Neural cell (in vitro differentiated cells): ENCODE measurements around the gene NOP9. TPM values are rescaled to one million over a fixed set of nuclear protein-coding genes. Genes with fewer than 3 reads are reported as not detected.
A peak's percentile ranks its signal among the peaks of the same experiment; 100 is the strongest.

Experiments
- H2AFZ ChIP-seq: fragments of 200-600, 300-800 bp; sonication (generic), shearing (Covaris generic); 2 replicates; pipeline ENCODE4 v1.6.0; 2014; ENCODE audit warnings: low read depth, mild to moderate bottlenecking, antibody characterized with exemption, low read length, moderate library complexity
- H3F3A ChIP-seq: fragments of 200-600 bp; shearing (Covaris generic); 2 replicates; pipeline ENCODE4 v1.6.1; 2016; ENCODE audit warnings: mild to moderate bottlenecking, moderate library complexity, mixed read lengths, antibody characterized with exemption, low read length; ENCODE audit not compliant: insufficient read depth, poor library complexity, severe bottlenecking
- H3K27ac ChIP-seq: fragments of 200-600, 300-800 bp; sonication (generic), shearing (Covaris generic); 2 replicates; pipeline ENCODE4 v1.5.1; 2014; ENCODE audit warnings: mild to moderate bottlenecking, low read length, moderate library complexity
- H3K27me3 ChIP-seq: fragments of 300-800, 200-600 bp; sonication (generic), shearing (Covaris generic); 2 replicates; pipeline ENCODE4 v1.6.0; 2014; ENCODE audit warnings: mild to moderate bottlenecking, low read depth, low read length, moderate library complexity; ENCODE audit not compliant: insufficient read depth
- H3K36me3 ChIP-seq: fragments of 300-800, 200-600 bp; sonication (generic), shearing (Covaris generic); 2 replicates; pipeline ENCODE4 v1.5.1; 2014; ENCODE audit warnings: mild to moderate bottlenecking, antibody characterized with exemption, low read length, moderate library complexity; ENCODE audit not compliant: insufficient read depth
- H3K4me2 ChIP-seq: fragments of 300-800, 200-600 bp; sonication (generic), shearing (Covaris generic); 2 replicates; pipeline ENCODE4 v1.6.0; 2014; ENCODE audit warnings: mild to moderate bottlenecking, low read length
- H3K4me3 ChIP-seq: fragments of 300-800, 200-600 bp; sonication (generic), shearing (Covaris generic); 2 replicates; pipeline ENCODE4 v1.5.1; 2014; ENCODE audit warnings: mild to moderate bottlenecking, low read length, moderate library complexity
- H3K79me2 ChIP-seq: fragments of 200-600 bp; shearing (Covaris generic); replicated peaks from 2 replicates; pipeline ENCODE4 v1.6.0; 2014; ENCODE audit warnings: mild to moderate bottlenecking, low read length, moderate library complexity; ENCODE audit not compliant: insufficient read depth
- H3K9ac ChIP-seq: fragments of 300-800, 200-600 bp; sonication (generic), shearing (Covaris generic); 2 replicates; pipeline ENCODE4 v1.6.1; 2016; ENCODE audit warnings: mild to moderate bottlenecking, low read length, mixed read lengths
- H3K9me2 ChIP-seq: fragments of 200-600 bp; shearing (Covaris generic); 2 replicates; pipeline ENCODE4 v1.6.1; 2016; ENCODE audit warnings: mild to moderate bottlenecking, low read length, mixed read lengths; ENCODE audit not compliant: insufficient read depth
- H3K9me3 ChIP-seq: fragments of 200-600, 300-800 bp; sonication (generic), shearing (Covaris generic); 2 replicates; pipeline ENCODE4 v1.6.1; 2016; ENCODE audit warnings: mild to moderate bottlenecking, mixed run types, low read length, moderate library complexity, mixed read lengths
- H4K20me1 ChIP-seq: fragments of 200-600 bp; shearing (Covaris generic); 2 replicates; pipeline ENCODE4 v1.6.1; 2016; ENCODE audit warnings: mild to moderate bottlenecking, mixed run types; ENCODE audit not compliant: insufficient read depth
- EP300 ChIP-seq: fragments of 450-650 bp; conservative IDR thresholded peaks from 2 replicates; pipeline ENCODE4 v1.6.1; 2014; ENCODE audit warnings: antibody characterized with exemption, mild to moderate bottlenecking, moderate library complexity; ENCODE audit not compliant: poor library complexity, severe bottlenecking
- EZH2 ChIP-seq: fragments of 200-600, 300-800 bp; shearing (Covaris generic), sonication (generic); IDR thresholded peaks from 2 replicates; pipeline ENCODE4 v1.6.1; 2014; ENCODE audit warnings: antibody characterized with exemption, low read length, borderline replicate concordance, mild to moderate bottlenecking; ENCODE audit not compliant: insufficient read depth, poor library complexity, severe bottlenecking
- MXI1 ChIP-seq: fragments of 450-650 bp; conservative IDR thresholded peaks from 2 replicates; pipeline ENCODE4 v1.6.1; 2014; ENCODE audit warnings: antibody characterized with exemption, mild to moderate bottlenecking; ENCODE audit not compliant: poor library complexity, severe bottlenecking
- POLR2AphosphoS5 ChIP-seq: IDR thresholded peaks from 2 replicates; pipeline ENCODE4 v1.6.1; 2012
- RAD21 ChIP-seq: fragments of 450-650 bp; conservative IDR thresholded peaks from 2 replicates; pipeline ENCODE4 v1.6.1; 2014; ENCODE audit warnings: antibody characterized with exemption, mild to moderate bottlenecking, moderate library complexity
- SMC3 ChIP-seq: fragments of 450-650 bp; conservative IDR thresholded peaks from 2 replicates; pipeline ENCODE4 v1.6.1; 2014; ENCODE audit warnings: antibody characterized with exemption, mild to moderate bottlenecking, moderate library complexity; ENCODE audit not compliant: poor library complexity
- TAF1 ChIP-seq: IDR thresholded peaks from 2 replicates; pipeline ENCODE4 v1.6.1; 2012; ENCODE audit warnings: low read depth
- polyA plus RNA-seq: library from polyadenylated mRNA; depleted of rRNA; stranded (reverse); fragments of >200 nt; gene quantifications from 2 replicates; pipeline ENCODE4 v1.2.3, GENCODE V29; 2014
- TF ChIP-seq, protein P1 (sequence below): fragments of 450-650 bp; IDR thresholded peaks from 2 replicates; pipeline ENCODE4 v1.5.1; 2014; ENCODE audit warnings: antibody characterized with exemption, mild to moderate bottlenecking, moderate library complexity; ENCODE audit not compliant: poor library complexity, severe bottlenecking
- TF ChIP-seq, protein P2 (sequence below): IDR thresholded peaks from 2 replicates; pipeline ENCODE4 v1.6.1; 2012; ENCODE audit warnings: borderline replicate concordance

Gene NOP9
- polyA plus RNA-seq, 1 donor from 2014 or later: 13.0 TPM

DNA sequence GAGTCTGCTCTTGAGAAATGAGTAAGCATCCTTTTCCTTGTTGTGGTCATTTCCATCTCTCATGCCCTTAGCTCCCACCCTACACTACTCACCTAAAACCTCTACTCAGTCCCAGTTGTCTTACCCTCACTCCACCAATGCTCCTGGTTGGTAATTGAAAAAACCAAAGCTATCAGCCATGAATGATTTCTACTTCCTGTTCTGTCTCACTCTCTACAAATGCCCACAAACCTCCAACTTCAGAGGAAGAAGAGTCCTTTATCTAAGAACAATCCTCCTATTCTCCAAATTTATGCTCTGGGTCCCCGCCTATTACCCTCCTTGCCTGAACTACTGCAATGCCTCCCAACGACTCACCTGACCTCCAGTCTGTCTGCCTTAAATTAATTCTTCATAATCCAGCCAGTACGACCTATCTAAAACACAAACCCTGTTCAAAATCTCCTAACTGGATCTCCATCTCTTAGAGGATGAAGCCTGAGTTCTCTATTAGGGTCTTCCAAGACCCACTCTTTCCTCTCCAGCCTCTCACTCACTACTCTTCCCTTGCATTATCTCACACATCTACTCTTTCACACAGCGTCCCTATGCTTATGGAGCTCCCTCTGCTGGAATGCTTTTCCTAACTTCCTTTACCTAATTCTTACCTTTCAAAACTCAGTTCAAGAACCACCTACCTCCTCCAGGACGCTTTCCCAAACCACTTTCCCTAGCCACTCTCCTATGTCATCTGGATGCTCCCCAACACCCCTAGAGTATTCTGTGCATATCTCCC, 2.3 kb upstream of the NOP9 start:
- Histone ChIP-seq H3K4me3 (no peak overlapping the region), H3K27ac (no peak overlapping the region), H3K36me3 (no peaks in the 10 kb centered on the region), H3K27me3 (no peaks in the 10 kb centered on the region), H3K4me2 (no peak overlapping the region), H3K9me2 (no peaks in the 10 kb centered on the region), H3K9ac (no peak overlapping the region), H2AFZ (no peak overlapping the region), H3F3A (no peaks in the 10 kb centered on the region), H4K20me1 (no peaks in the 10 kb centered on the region), H3K9me3 (no peaks in the 10 kb centered on the region), H3K79me2 (no peaks in the 10 kb centered on the region)
- peak; percentile 60 for TF ChIP-seq SMC3
- TF ChIP-seq, protein P1, sequence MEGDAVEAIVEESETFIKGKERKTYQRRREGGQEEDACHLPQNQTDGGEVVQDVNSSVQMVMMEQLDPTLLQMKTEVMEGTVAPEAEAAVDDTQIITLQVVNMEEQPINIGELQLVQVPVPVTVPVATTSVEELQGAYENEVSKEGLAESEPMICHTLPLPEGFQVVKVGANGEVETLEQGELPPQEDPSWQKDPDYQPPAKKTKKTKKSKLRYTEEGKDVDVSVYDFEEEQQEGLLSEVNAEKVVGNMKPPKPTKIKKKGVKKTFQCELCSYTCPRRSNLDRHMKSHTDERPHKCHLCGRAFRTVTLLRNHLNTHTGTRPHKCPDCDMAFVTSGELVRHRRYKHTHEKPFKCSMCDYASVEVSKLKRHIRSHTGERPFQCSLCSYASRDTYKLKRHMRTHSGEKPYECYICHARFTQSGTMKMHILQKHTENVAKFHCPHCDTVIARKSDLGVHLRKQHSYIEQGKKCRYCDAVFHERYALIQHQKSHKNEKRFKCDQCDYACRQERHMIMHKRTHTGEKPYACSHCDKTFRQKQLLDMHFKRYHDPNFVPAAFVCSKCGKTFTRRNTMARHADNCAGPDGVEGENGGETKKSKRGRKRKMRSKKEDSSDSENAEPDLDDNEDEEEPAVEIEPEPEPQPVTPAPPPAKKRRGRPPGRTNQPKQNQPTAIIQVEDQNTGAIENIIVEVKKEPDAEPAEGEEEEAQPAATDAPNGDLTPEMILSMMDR: peak; percentile 61
- peak; percentile 29 for TF ChIP-seq RAD21
- TF ChIP-seq POLR2AphosphoS5: no peak
- no peak for TF ChIP-seq EP300

DNA sequence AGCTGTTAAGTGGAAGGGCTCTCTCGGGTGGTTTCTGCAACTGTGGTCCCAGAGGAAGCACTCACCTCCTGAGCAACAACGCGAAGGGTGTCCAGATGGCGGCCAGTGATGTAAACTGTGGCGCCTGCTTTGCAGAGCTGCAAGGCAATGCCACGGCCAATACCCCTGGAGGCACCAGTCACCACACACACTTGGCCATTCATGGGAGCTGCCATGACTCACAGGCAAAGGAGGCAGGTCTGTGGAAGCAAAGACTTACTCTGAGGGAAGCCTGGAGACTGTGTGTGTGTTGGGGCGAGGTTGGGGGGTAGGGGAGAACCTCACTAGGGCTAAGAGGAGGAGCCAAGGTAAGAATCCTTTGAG, 777 bp upstream of the NOP9 start:
- Histone ChIP-seq H3K27me3 (no peaks in the 10 kb centered on the region), H3K4me3 (peak overlapping the region; percentile 97), H3K9ac (peak overlapping the region; percentile 70), H3F3A (no peaks in the 10 kb centered on the region), H3K27ac (no peak overlapping the region), H3K9me3 (no peaks in the 10 kb centered on the region), H2AFZ (peak overlapping the region; percentile 91), H4K20me1 (no peaks in the 10 kb centered on the region), H3K9me2 (no peaks in the 10 kb centered on the region), H3K4me2 (peak overlapping the region; percentile 95), H3K36me3 (no peaks in the 10 kb centered on the region), H3K79me2 (no peaks in the 10 kb centered on the region)
- TF ChIP-seq MXI1 (no peak), RAD21 (no peak), EZH2 (no peak), EP300 (no peak), SMC3 (no peak), POLR2AphosphoS5 (no peak), TAF1 (no peak)
- TF ChIP-seq, protein P2, sequence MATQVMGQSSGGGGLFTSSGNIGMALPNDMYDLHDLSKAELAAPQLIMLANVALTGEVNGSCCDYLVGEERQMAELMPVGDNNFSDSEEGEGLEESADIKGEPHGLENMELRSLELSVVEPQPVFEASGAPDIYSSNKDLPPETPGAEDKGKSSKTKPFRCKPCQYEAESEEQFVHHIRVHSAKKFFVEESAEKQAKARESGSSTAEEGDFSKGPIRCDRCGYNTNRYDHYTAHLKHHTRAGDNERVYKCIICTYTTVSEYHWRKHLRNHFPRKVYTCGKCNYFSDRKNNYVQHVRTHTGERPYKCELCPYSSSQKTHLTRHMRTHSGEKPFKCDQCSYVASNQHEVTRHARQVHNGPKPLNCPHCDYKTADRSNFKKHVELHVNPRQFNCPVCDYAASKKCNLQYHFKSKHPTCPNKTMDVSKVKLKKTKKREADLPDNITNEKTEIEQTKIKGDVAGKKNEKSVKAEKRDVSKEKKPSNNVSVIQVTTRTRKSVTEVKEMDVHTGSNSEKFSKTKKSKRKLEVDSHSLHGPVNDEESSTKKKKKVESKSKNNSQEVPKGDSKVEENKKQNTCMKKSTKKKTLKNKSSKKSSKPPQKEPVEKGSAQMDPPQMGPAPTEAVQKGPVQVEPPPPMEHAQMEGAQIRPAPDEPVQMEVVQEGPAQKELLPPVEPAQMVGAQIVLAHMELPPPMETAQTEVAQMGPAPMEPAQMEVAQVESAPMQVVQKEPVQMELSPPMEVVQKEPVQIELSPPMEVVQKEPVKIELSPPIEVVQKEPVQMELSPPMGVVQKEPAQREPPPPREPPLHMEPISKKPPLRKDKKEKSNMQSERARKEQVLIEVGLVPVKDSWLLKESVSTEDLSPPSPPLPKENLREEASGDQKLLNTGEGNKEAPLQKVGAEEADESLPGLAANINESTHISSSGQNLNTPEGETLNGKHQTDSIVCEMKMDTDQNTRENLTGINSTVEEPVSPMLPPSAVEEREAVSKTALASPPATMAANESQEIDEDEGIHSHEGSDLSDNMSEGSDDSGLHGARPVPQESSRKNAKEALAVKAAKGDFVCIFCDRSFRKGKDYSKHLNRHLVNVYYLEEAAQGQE: no peak
- TF ChIP-seq, protein P1: no peak
